Measurements from ENCODE around the gene NHSL2.
A peak's percentile ranks its signal among the peaks of the same experiment; 100 is the strongest.

Gene NHSL2

DNA sequence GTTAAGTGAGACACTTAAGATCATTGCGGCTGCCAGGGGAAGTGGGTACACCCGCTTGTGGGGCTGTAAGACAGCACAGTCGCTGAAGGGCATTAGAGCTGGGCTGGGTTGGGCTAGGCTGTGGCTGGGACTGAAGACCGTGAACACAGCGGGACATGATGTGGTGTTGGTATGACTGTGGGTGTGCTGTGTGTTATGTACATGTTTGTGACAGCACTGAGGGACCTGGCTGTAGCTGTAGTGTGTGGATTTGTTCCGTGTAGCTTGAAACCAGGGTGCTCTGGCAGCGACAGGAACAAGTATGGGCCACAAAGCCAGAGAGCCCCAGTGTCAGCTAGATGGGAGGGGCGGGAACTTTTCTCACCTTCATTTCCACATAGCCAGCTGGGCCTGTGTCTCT lies 82.1 kb downstream of the NHSL2 start:
- DNase-seq, result no peak

DNA sequence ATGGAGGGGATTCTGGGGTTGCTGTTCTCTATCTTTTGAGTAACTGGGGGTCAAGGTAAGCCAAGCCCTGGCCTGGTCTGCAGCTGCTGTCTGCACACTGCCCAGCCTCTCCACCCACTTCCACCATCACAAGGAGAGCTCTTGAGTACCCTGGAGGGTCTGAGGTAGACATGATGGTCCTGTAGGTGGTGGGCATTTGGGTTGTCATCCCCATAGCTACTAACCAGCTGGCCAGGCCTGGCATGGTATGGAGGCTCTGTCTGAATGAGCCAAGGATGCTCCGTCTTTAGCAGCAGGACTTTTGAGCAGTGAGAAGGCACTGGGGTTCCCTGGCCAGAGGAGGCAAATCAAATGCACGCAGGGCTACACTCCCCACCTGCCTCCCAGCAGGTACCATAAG lies 82.7 kb downstream of the NHSL2 start:
- DNase-seq, result no peak

DNA sequence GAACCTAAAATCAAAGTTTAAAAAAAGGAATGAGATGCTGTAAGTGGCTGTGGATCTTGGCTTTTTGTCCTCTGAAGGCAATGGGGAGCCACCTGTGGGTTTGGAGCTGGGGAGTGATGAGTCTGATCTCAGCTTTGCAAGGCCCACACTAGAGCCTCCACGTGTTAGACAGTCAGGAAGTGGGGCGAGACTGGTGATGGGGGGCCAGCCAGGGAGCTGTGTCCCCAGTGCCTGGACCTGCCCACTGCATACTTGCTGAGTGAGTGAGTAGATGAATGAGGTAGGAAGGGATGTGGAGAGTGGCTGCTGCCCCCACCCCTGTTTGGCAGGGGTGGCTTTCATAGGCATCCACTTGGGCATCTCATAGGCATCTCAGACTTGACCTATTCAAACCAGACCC lies 84.0 kb downstream of the NHSL2 start:
- peak; percentile 28 for DNase-seq

DNA sequence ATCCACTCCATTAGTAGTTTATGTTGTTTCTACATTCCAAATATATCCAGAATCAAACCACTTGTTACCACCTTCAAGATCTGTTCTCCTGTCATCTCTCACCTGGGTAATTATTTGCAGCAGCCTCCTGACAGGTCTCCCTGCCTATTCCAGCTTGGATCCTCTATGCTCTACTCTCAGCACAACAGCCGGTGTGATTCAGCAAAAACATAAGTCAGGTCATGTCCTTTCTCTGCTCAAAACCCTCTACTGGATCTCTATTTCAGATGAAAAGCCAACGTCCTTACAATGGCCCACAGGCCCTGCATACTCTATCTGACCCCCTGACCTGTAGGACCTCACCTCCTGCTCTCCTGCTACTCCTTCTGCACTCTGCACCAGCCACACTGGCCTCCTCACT lies 84.5 kb downstream of the NHSL2 start:
- DNase-seq, result no peak

- no peak for DNase-seq
Observed at GRCh38 chrX:71996136-71996535, 85.5 kb downstream of the NHSL2 start.

GRCh38 chrX:71996826-71997225 lies 86.2 kb downstream of the NHSL2 start:
- DNase-seq, result peak; percentile 77

- peak; percentile 47 for DNase-seq
Observed at GRCh38 chrX:71997320-71997719, 86.7 kb downstream of the NHSL2 start.

DNA sequence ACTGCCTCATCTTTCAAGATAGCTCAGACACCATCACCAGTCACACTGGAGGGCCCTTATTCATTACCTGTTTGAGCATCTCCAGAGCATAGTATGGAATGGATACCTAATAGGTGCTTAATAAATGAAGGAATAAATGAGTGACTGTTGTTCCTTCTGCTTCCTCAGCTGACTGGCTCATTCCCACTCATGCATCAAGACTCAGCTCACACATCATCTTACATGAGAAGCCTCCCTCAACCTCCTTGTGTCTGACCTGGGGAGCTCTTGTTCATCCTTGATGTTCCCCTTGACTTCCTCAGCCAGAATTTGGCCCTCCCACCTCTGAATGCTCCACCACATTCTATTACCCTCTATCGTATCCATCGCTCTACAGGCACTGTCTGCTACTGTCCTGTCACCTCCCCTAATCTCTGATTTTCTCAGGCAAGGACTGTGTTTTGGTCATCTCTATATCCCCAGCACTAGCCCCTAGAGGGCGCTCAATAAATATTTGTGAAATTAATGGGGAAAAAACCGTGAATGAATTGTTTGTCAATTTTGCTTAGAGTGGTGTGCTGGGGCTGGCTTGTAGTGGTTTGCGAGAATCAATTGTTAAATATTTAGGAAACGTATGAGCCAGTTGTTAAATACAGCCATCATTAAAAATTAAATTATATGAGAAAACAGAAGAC lies 88.3 kb downstream of the NHSL2 start:
- DNase-seq, result no peak

- no peak for DNase-seq
Observed at GRCh38 chrX:71999535-71999934, 88.9 kb downstream of the NHSL2 start.

DNA sequence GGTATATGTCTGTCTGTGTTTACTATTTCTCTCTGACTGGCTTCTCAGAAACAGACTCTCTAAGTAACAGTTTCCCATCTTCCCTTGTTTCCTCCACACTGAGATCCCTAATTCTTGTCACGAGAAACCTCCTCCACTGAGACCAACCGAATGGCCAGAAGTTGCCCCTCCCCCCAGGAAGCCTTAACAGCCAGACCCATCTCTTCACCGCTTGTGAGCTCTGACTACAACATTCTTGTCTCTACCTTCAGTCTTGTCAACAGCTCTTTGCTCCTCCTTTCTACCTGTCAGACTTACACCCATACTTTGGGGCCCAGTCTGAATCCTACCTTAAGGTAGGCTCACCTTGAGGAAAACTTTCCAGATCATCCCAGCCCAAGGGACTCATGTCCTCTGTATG lies 90.8 kb downstream of the NHSL2 start:
- no peak for DNase-seq

DNA sequence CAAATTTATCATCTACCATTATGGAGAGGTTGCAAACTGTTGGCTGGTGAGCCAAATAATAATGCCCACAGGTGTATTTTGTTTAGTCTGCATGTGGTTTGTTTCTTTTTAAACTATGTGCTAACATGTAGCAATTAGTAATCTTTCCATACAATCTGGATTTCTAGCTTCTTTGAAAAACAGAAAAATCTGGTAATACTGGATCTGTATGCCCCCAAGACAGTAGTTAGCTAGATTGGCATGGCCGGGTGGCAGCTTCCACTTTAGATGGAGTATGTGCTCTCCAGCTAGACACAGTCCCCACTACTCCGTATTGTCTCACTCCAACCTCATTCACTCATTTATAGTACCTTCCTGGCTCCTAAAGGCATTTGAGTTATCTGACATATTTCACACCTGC lies 91.3 kb downstream of the NHSL2 start:
- DNase-seq, result no peak

DNA sequence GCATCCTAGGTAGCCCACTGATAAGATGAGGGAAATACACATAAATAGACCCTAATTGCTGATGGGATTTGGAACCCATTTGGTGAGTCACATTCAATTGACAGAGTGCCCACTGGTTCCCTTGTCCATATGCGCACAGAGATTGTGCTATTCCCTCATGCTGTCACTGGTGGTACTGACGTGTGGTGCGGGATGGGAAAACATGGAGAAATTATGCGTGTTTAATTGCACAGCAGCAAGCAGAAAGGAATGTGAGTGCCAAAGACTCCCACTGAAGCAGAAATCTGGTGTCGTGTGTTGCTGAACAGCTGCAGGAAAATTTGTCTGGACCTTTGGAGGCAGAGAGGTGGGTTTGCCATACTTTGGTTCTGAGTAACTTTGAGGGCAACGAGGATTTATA lies 92.2 kb downstream of the NHSL2 start:
- peak; percentile 44 for DNase-seq

DNA sequence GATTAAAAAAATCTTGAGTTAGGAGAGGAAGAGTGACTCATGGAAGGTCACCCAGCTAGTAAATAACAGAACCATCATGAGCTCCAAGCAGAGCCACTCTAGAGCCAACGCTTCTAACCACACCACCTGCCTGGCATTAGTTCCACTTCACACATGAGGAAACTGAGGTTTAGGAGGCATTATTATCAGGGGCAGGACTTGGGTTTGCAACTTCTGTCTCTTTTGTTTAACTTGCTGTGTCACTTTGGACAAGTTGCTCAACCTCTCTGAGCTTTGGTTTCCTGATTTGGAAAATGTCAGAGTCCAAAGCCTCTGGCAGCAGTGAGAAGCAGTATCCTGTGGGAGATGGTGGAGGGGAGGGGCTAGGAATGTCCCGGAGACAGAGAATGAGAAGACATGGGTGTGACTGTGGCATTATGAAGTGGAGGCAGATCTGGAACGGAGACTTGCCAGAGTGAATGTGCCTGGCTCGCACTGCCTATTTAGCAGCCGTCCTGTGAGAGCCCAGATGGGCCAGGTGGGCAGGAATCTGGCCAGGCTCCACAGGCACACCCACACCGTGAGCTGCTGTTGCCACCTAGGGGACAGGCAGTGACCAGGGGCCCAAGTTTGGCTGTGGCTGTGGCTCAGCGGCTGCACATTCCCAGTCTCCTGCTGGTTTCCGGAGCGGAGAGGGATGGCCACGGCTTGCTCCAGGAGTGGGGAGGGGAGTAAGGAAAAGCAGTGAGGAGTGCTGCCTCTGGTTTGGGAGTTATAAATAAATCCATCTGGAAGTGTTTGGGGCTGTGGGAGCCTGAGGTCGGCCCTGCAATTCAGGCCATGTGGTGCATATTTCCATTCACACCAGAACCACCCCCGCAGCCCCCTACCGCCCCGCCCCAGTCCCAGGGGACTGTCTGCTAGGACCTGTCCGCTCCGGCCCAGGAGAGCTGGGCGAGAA lies 93.4 kb downstream of the NHSL2 start:
- DNase-seq, result peak; percentile 86

DNA sequence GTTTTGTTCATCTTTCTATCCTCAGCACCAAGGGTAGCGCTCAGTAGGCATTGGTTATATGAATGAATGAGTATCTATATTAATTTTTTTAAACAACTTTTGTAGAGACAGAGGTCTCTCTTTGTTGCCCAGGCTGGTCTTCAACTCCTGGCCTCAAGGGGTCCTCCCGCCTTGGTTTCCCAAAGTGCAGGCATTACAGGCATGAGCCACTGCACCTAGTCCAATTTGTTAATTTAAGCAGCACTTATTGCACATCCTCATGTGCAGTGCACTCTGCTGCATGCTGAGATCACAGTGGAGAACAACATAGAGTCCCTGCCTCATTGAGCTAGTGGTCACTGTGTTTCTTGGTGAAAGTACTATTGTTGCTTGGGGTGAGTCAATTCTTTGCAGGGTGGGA lies 94.4 kb downstream of the NHSL2 start:
- no peak for DNase-seq

GRCh38 chrX:72006461-72006860 lies 95.8 kb downstream of the NHSL2 start:
- no peak for DNase-seq

GRCh38 chrX:72009731-72010130 lies 99.1 kb downstream of the NHSL2 start:
- DNase-seq, result no peak

DNA sequence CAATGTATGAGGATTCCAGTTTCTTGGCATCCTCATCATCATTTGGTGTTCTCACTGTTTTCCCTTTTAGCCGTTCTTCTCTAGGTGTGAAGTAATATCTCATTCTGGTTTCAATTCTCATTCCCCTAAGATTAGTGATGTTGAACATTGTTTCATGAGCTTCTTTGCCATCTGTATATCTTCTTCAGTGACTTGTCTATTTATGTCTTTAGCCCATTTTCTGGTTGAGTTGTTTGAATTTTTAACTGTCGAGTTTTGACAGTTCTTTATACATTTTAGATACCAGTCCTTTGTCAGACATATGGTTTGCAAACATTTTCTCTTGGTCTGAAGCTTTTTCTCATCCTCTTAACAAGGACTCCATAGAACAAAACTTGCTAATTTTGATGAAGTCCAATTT lies 101.1 kb downstream of the NHSL2 start:
- no peak for DNase-seq

DNA sequence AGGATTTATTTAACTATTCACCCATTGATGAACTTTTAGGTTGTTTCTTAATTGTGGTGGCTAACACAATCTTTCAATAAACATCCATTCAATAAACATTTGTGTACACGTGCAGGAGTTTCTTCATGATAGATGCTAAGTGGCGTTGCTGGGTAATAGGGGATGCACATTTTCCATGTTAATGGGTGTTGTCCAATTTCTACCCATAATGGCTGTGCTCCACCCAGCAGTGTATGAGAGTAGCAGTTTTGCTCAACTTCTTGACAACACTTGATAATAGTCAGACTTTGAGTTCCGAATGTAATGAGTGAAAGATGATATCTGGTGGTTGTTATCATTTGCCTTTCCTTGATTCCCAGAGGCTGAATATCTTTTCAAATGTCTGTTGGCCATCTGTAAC lies 104.7 kb downstream of the NHSL2 start:
- no peak for DNase-seq

DNA sequence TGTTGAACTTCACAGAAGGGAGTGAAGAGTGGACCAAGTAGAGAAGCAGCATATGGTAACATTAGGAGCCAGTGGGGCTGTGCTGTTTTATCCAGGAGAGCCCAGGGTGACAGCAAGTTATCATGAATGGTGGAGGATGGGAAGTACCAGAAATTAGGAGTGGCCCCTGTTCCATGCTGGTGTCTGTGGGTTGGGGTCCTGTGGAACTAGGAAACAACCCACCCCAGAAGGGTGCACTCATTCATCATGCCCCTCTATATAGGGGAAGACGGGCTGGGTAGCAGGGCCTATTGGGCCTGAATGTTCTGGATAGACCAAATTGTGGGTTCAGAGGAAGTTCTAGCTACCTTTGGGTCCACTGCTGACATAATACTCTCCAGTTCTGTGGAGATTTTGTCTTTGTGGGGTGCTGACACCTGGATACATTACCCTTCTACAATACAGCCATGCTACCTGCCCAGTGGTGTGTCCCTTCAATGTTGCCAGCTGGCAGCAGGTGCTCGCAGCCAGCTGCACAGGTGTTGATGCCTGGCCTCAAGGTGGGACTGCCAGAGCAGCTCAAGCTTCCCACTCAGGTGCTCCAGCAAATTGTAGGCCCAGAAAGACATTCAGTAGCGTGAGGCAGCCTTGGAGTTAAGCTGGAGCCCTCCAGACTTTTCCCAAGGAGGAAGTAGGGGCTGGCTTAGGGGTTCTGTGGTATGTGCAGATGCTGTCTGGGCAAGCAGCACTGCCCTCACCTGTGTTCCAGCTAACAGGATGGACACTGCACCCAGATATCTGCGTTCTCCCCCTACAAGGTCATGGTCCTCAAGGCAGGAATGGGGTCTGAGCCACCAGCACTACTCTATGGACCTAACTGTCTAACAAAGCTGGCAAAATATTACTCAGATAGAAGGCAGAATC lies 106.5 kb downstream of the NHSL2 start:
- DNase-seq, result no peak

GRCh38 chrX:72018277-72019112 lies 107.8 kb downstream of the NHSL2 start:
- peak; percentile 86 for DNase-seq

- DNase-seq, result no peak
Observed at GRCh38 chrX:72019487-72019886, 108.8 kb downstream of the NHSL2 start.

DNA sequence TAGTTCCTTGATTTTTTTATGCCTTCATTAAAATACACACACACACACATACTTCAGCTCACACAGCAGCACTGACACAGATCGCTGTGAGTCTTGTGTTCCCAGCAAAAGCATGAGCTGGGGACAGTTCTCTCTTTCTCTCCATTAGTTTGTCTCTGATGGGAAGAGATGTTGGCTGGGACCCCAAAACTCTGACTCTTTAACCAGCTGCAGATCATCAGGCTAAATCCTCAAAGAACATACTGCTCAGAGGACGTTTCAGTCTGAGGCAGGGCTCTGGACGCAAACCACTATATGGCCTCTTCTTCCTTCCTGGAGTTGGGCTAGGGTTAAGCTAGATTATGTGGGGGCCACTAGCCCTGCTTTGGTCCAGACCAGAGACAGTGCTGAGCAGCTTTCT lies 109.6 kb downstream of the NHSL2 start:
- DNase-seq, result no peak

Measured in fibroblast of upper back skin (primary cell).